Measurements from ENCODE around the gene KLHDC8B.
"Not testable (repeated sequence)": the region's sequence is repeated elsewhere in the genome, so short reads cannot be mapped to it uniquely, and the experiment has no call there.

KLHDC8B gene

GRCh38 chr3:49198161-49198560, 26.8 kb downstream of the KLHDC8B start:
- no peak for DNase-seq

GRCh38 chr3:49198611-49199230, 27.3 kb downstream of the KLHDC8B start:
- DNase-seq: no peak

GRCh38 chr3:49199239-49199899, 28.0 kb downstream of the KLHDC8B start:
- DNase-seq: no peak

GRCh38 chr3:49199900-49200281, 28.5 kb downstream of the KLHDC8B start:
- no peak for DNase-seq

DNA sequence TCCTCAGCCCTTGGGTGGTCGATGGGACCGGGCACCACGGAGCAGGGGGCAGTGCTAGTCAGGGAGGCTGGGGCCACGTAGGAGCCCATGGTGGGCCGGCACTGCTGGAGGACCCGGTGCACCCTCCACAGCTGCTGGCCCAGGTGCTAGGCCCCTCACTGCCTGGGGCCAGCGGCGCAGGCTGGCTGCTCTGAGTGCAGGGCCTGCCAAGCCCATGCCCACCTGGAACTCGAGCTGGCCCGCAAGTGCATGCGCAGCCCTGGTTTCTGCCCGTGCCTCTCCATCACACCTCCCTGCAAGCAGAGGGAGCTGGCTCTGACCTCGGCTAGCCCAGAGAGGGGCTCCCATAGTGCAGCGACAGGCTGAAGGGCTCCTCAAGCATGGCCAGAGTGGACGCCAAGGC, 42.1 kb downstream of the KLHDC8B start:
- no peak for DNase-seq

- no peak for DNase-seq
Observed at GRCh38 chr3:49213998-49214397, 42.6 kb downstream of the KLHDC8B start.

DNA sequence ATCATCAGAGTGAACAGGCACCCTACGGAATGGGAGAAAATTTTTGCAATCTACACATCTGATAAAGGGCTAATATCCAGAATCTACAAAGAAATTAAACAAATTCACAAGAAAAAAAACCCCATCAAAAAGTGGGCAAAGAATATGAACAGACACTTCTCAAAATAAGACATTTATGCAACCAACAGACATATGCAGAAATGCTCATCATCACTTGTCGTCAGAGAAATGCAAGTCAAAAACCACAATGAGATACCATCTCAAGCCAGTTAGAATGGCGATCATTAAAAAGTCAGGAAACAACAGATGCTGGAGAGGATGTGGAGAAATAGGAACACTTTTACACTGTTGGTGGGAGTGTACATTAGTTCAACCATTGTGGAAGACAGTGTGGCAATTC, 45.3 kb downstream of the KLHDC8B start:
- not testable (repeated sequence) for DNase-seq

DNA sequence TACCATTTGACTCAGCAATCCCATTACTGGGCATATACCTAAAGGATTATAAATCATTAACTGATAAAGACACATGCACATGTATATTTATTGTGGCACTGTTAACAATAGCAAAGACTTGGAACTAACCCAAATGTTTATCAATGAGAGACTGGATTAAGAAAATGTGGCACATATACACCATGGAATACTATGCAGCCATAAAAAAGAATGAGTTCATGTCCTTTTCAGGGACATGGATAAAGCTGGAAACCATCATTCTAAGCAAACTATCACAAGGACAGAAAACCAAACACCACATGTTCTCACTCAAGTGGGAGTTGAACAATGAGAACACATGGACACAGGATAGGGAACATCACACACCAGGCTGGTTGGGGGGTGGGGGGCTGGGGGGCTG, 45.7 kb downstream of the KLHDC8B start:
- DNase-seq: not testable (repeated sequence)

DNA sequence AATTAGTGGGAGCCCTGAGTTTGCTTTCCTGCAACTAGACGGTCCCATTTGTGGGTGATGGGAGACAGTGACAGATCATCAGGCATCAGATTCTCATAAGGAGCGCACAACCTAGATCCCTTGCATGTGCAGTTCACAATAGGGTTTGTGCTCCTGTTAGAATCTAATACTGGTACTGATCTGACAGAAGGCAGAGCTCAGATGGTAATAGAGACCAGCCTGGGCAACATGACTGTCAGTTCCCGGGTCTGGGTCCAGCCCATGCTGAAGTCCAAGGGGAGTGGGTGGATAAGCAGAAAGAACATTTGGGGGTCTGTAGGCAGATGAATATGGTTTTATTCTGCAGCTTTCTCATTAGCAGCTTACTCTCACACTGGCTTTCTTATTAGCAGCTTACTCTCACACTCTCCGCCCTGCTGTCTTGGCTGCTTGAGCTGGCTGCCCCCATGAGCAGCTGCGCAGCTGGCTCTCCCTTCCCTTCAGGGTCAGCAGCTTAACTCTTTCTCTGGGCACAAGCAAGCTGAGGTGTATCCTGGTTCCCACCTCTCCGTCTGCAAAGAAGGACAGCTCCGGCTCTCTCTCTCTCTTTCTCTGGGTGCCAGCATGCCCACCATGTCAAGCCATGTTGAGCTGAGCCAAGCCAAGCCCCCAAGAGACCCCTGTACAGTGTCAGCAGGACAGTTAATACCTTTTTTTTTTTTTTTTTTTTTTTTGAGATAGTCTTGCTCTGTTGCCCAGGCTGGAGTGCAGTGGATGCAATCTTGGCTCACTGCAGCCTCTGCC, 46.5 kb downstream of the KLHDC8B start:
- no peak for DNase-seq

GRCh38 chr3:49218471-49218989, 47.1 kb downstream of the KLHDC8B start:
- DNase-seq: not testable (repeated sequence)

- no peak for DNase-seq
Observed at GRCh38 chr3:49219132-49219531, 47.7 kb downstream of the KLHDC8B start.

DNA sequence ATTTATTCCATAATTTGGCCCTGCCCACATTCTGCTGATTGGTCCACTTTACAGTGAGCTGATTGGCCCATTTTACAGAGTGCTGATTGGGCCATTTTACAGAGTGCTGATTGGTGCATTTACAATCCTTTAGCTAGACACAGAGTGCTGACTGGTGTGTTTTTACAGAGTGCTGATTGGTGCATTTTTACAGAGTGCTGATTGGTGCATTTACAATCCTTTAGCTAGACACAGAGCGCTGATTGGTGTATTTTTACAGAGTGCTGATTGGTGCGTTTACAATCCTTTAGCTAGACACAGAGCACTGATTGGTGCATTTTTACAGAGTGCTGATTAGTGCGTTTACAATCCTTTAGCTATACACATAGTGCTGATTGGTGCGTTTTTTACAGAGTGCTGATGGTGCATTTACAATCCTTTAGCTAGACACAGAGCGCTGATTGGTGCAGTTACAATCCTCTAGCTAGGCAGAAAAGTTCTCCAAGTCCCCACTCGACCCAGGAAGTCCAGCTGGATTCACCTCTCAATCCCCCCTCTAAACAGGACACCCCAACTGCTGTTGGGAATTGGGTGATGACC, 49.7 kb downstream of the KLHDC8B start:
- DNase-seq: not testable (repeated sequence)

DNA sequence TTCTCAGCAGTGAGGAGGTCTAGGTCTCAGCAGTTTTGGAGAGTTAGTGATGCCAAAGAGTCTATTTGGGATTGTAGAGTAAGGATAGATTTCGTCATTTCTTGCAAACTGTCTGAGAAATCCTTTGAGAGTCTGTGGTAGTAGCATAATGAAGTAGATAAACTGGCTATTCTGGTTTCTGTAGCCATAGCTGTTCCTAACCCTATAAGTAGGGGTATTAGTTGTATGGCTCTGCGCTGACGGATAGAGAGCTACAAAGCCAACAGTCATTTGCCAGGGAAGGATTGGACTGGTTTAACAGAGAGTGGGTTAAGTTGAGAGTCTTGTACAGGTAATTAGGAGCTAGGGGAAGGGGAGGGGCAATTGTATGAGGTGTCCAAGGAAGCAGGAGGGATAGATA, 50.6 kb downstream of the KLHDC8B start:
- DNase-seq: no peak

Measured in NCI-H2107 (cell line).